Measurements from ENCODE around the gene LIAS.
"Not testable (repeated sequence)": the region's sequence is repeated elsewhere in the genome, so short reads cannot be mapped to it uniquely, and the experiment has no call there.

The LIAS gene

DNA sequence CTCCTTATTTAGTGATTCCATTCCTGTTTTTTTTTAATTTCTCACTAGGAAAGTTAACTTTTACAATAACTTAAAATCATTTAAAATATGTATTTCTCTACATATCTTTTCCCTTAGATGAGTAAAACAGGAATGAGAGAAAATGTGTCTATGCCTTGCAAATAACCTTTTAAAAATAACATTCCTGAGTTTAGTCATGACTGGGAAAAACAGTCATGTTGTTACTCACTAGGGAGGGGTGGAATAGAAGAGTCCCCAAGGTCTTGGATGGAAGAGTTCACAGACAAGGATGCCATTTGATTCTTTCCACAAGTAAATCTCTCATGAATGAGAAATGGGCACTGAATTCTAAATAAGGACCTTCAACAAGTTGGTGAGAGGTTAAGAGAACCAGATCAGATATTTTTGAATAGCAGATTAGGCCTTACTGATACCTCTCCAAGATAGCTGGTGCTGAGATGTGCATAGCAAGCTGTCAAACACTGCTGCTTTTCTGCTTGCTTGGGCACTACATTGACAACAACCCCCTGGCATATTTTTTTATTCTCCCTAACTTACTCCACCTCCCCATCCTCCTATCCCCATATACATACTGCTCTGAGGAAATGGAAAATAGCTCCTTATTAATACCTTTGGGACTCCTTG is 43.3 kb downstream of the LIAS start:
- FAIRE-seq: no peak

DNA sequence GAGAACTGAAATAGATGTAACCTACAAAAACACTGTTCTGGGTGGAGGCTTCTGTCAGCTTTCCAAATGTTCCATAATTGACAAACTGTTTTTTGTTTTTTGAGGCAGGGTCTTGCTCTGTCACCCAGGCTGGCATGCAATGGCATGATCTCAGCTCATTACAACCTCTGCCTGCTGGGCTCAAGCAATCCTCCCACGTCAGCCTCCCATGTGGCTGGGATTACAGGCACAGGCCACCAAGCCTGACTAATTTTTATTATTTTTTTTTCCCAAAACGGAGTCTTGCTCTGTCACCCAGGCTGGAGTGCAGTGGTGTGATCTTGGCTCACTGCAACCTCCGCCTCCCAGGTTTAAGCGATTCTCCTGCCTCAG is 43.8 kb downstream of the LIAS start:
- not testable (repeated sequence) for FAIRE-seq

DNA sequence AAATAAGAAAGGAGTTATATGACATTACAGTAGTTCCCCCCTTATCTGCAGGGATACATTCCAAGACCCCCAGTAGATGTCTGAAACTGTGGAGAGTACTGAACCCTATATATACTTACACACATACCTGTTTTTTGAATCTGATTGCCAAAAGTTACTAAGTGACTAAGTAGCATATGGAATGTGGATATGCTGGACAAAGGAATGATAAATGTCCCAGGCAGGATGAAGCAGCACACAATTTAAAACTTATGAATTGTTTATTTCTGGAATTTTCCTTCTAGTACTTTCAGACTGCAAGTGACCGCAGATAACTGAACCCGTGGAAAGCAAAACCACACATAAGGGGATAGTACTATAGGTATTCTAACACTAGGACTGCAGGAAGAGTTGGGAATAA is 45.7 kb downstream of the LIAS start:
- FAIRE-seq: no peak

DNA sequence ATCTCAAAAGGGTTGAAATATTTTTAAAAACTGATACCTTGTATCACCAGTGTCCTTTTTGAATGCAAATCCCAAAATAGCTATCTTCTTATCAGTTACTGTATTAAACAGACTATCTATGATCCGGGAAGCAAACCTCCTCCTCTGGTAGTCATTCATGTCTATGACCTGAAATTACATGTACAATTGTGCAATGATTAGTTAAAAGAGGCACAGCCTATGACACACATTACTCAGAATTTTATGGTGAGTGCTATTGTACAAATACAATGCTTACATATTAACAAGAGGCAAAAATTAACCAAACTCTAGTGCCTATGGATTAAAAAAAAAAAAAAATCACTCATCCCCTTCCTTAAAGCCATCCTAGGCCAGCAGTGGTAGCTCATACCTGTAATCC is 46.7 kb downstream of the LIAS start:
- no peak for FAIRE-seq

DNA sequence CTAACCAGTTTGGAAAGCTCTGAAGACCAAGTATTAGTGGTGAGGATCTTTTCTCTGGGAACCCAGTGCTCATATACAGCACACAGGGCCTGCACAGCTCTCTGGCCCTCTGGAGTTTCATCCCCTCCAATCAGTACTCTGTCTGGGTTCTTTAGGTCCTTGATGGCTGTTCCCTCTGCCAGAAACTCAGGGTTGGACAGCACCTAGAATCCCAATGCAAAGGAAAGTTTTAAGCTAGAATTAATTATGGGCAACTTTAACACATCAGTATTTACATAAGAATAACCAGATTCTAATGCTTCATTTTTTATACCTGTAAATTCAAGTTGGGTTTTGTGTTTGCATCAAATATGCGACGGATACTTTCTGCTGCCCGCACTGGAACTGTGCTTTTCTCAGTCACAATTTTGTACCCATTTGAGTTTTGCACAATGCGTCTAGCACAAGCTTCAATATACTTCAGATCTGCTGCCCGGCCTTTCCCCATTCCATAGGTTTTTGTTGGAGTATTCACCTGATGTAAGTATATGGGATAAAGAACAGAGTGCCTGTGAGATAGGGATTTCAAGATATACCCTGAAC is 51.6 kb downstream of the LIAS start:
- no peak for FAIRE-seq

DNA sequence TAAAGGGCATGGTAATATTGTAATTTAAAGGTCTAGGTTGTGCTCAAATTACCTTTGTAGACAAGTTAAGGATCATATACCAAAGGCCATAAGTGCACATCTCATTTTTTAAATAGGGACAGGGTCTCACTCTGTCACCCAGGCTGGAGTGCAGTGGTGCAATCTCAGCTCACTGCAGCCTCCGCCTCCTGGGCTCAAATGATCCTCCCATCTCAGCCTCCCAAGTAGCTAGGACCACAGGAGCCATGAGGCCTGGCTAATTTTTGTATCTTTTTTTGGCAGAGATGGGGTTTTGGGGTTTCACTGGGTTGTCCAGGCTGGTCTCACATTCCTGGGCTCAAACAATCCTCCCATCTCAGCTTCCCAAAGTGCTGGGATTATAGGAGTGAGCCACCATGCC is 55.4 kb downstream of the LIAS start:
- FAIRE-seq: not testable (repeated sequence)

DNA sequence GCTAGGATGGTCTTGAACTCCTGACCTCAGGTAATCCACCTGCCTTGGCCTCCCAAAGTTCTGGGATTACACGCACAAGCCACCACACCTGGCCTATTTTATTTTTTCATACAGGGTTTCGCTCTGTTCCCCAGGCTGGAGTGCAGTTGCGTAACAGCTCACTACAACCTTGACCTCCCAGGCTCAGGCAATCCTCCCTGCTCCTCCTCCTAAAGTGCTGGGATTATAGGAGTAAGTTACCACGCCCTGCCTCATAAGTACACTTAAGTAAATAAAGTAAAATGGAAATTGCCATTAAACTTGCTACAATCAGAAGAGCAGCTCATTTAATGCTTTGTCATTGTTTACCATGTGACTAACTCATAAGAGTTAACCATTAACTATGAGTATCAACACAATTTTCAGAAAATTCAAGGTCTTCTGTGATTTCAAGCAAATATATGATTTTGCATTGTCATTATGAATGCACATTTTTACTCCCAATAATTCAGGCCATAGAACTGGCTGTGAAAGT is 56.1 kb downstream of the LIAS start:
- FAIRE-seq: no peak

DNA sequence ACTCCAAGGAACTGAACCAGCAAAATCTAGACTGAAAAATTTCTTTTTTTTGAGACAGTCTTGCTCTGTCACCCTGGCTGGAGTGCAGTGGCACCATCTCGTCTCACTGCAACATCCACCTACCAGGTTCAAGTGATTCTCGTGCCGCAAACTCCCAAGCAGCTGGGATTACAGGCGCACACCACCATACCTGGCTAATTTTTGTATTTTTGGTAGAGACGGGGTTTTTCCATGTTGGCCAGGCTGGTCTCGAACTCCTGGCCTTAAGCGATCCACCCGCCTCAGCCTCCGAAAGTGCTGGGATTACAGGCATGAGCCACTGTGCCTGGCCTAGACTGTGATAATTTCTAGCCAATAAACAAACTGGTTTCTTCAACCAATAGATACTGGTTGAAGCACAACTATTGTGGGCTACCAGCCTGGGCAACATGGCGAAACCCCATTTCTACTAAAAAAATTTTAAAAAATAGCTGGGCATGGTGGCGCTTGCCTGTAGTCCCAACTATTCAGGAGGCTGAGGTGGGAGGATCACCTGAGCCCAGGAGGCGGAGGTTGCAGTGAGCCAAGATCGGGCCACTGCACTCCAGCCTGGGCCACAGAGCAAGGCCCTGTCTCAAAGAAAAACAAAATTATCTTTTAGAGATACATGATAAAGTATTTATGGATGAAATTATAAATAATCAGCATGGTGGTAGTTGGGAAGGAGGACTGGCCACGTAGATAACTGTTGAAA is 57.0 kb downstream of the LIAS start:
- not testable (repeated sequence) for FAIRE-seq

DNA sequence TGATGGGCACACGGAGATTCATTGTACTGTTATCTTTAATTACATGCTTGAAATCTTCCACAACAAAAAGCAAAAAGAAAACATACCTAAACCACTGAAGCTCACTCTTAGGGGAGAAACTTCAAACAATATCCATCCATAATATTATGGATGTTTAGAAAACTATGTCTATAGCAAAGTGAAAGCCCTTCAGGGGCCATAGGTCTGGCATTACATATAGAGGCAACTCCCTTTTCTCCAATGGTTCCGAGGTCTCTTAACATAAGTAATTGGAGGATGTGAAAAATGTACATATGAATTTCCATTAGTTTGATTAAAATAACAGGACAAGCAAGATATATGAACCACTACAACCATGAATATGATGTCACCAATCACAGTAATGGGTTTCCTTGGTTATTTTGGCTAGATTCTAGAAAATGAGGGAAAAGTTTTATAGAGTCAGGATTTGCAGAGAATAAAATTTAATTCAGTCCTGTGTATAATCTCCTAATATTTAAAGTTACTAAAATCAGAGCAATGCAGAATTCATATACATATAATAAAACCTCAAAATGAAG is 57.6 kb downstream of the LIAS start:
- FAIRE-seq: no peak

DNA sequence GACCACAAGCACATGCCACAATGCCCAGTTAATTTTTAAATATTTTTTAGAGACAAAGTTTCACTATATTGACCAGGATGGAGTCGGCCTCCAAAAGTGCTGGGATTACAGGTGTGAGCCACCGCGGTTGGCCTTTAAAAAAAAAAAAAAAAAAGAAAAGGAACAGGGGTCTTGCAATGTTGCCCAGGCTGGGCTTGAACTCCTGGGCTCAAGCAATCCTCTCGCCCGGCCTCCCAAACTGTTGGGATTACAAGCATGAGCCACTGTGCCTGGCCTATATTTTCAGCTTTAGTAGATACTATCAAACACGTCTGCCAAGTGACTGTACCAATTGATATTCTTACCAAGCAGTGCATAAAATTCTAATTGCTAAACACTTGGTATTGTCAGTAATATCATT is 59.6 kb downstream of the LIAS start:
- no peak for FAIRE-seq

DNA sequence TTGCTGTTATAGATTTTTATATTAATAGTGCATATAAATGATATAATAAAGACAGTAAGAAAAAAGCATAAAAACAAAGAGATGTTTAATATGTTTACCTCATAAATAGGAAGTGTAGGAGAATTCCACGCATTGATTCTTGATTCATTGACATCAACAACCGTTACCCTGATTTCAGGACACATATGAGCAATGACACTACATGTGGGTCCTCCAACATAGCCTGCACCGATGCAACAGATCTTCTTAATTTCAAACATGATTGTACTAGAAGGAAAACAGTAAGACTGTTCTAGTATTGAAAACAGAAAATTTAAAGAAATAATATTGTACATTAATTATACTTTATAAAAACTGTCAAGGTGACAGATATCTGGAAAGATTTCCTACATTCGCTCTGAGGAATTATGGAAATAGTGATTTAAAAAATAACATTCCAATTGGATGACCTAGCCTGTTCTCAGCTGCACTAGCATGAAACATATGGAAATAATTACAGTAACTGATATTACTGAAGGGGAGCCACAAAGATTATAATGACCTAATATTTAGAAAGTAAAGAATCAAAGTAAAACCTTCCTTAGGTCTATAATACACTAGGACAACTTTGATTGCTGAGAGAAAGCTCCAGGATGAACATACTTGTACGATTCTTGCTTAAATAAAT is 62.5 kb downstream of the LIAS start:
- no peak for FAIRE-seq

DNA sequence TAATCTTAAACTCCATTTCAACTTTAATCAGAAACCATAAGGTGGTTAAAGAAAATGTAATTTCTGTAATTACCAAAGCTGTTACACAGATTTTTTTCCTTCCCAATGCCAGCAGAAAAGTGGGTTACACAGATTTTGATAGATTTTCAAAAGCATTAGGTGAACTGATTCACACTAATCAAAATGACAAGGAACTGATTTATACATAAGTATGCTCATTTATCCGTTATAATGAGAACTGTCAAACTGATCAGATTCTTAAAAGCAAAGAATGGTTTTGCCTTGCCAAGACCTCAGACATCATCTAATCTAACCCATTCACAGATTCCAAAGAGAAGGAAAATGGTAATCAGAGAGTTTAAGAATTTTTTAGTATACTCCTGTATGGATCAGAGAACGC is 63.2 kb downstream of the LIAS start:
- no peak for FAIRE-seq

DNA sequence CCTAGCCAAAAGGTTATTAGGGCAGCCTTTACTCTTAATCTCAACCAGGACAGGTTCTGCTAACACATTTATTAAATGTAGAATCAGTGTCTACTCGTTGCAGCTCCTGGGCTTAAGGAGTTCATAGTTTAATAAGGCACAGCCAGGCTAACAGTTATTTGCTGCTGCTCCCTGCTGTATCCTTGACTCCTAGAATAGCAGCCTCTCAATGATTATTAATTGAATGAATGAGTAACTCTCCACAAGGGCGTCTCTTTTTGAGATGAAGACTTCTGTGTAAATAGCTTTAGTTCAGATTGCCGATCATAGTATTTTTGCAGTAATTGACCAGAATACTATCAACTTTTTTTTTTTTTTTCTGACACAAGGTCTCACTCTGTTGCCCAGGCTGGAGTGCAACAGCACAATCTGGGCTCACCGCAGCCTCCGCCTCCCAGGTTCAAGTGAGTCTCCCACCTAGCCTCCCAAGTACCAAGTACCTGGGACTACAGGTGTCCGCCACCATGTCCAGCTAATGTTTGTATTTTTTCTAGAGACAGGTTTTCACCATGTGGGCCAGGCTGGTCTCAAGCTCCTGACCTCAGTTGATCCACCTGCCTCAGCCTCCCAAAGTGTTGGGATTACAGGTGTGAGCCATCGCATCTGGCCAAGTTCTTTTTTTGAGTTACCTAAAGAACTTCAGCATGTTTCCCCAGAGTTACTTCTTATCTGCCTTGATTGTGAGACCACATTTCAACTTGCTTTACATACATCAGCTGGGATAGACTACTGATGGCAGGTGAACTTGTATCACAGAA is 65.5 kb downstream of the LIAS start:
- FAIRE-seq: no peak

DNA sequence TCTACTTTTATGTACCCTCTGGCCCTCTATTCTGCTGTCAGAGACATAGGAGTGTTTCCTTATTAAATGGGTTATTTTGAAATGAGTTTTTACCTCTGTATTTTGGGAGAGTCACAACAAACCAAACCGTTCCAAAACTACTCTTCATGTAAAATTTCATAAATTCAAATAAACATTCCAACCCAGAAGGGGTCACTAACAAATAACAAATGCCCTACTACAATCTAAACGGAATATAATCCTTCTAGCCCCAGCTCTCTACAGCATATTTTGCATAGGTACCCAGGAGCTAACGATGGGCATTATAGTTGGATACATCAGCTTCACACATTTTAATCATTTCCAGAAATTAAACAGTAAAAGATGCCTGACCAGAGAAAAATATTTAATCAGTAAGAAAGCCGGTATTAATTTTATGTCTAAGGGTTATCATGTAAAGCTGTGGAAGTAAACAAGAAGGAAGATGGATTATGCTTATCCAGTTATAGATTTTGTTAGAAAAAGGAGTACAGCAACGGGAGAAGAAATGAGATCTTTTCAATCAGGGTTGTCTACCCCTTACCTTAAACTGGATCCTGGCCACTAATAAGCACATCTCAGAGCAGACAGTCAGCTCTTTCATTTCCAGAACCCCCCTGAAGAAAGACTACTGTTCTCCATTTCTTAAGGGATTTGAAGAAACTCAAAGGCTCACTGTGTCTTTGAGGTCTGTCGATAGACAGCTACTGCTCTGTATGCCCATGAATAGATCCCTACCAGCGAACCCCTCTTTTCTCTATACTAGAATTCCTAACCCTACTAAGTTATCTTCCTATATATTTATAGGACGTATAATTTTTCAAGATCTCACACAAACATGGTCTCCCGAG is 67.2 kb downstream of the LIAS start:
- FAIRE-seq: no peak

DNA sequence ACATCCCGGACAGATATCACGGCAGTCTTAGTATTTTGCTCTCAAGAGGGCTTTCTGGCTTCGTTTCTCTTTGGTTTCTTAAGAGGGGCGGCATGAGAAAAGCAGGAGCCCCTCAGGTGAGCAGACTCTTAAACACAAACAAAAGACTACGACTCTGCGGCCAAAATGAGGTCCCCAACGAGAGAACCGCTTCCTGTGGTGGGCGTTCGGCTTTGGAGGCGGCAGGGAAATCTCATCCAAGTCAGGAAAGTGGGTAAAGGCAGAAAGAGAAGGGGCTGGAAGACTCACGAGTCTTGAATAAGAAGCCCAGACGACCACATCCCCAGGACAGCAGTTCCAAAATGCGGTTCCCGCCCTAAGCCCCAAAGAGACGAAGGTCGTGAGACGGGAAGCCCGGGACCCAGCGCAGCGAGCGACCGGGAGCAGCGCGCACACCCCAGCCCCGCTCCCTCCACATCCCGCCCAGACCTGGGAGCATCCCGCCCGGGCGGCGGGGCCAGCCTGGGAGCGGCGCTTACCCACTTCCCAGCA is 68.0 kb downstream of the LIAS start:
- no peak for FAIRE-seq

DNA sequence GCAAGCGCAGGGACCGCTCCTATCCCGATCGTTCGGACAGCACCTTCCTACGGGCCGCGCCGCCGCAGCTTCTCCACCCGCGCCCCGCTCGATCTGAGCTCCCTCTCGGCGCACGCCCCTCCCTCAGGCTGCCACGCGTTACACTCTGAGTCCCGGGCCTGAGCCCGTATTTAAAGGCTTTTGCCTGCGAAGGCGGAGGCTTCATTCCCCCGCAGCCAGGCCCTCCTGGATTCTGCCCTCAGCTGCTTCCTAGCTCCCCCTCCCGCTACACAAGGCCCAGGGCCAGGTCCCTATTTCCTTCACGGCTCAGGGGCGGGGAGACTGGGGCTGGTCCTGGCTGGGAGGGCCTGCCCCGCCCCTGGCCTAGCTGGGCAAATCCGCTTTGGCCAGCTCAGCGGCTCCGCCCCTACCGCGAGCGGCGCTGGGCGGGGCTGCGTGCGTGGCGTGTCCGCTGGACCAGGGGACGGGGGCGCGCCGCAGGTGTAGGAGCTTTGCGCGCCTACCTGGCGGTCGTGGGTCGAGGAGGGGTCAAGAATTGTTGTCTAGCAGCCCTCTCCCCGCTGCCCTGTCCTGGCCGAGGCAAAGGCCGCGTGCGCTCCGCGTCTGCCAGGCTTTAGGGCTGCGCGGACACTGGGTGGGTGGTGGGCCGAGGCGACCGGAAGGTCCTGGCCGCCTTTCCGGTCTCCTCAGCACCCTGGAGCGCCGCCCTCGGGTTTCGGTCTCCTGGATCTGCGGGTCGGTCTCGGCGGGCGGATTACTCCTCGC is 68.6 kb downstream of the LIAS start, which contains the start of gene UGDH:
Gene UGDH (minus strand): TSS at position 144 of the 765 bp plus-strand sequence. CDS start 5,927 bp downstream, outside the sequence.
- peak; percentile 96 for FAIRE-seq

DNA sequence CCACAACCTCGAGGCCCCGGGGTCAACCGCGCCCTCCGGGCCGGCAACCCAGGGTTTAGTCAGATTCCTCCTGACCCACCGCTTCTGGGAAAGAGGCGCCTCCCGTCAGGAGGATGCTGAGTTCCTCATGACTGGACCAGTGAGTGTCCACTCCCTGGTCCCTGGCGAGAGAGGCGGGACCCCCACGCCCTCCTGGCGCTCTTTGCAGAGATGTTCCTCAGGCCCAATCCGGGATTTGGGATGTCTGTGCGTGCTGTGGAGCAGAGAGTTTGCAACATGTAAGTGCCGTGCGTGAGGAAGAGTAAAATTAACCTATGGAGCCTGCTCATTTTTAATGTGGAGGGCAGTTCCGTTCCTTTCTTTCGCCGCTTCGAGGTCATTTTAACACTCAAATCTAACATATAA is 69.2 kb downstream of the LIAS start:
- no peak for FAIRE-seq

All from G401.6 (cell line).